WTC11 (cell line): ENCODE data around the gene GNG10. TPM values are rescaled to one million over a fixed set of nuclear protein-coding genes. Genes with fewer than 3 reads are reported as not detected.

Source experiments
- ATAC-seq: fragments of 200-7000 bp; cut with Tn5 transposase; 2 replicates; pipeline ENCODE4 v1.10.0; 2021; ENCODE audit warnings: mild to moderate bottlenecking, moderate library complexity
- CTCF ChIA-PET: fragments of 300-600 bp; sonication (Branson Sonifier 250); formaldehyde crosslinking; loops from one replicate; lab custom pipeline; 2021; ENCODE audit warnings: antibody characterized with exemption; lab: Charles Lee
- POLR2A ChIA-PET: fragments of 350-600 bp; sonication (Branson Sonifier 250); formaldehyde crosslinking; loops from one replicate; lab custom pipeline; 2021; ENCODE audit warnings: antibody characterized with exemption; lab: Charles Lee
- DNase-seq: peaks from one replicate; pipeline ENCODE4 v3.0.0; 2021; ENCODE audit warnings: low spot score
- H3K27ac Mint-ChIP-seq: 2 replicates; pipeline ENCODE4 v1.8.0; 2021; ENCODE audit warnings: mixed read lengths
- H3K27me3 Mint-ChIP-seq: 2 replicates; pipeline ENCODE4 v1.8.0; 2021; ENCODE audit warnings: low read depth, mild to moderate bottlenecking, moderate library complexity, mixed read lengths
- H3K36me3 Mint-ChIP-seq: 2 replicates; pipeline ENCODE4 v1.8.0; 2021; ENCODE audit warnings: mixed read lengths
- H3K4me1 Mint-ChIP-seq: 2 replicates; pipeline ENCODE4 v1.8.0; 2022; ENCODE audit warnings: mixed read lengths
- H3K4me3 Mint-ChIP-seq: 2 replicates; pipeline ENCODE4 v1.8.0; 2021; ENCODE audit warnings: mild to moderate bottlenecking, moderate library complexity, mixed read lengths
- H3K9me3 Mint-ChIP-seq: 2 replicates; pipeline ENCODE4 v1.8.0; 2021; ENCODE audit warnings: mixed read lengths
- ESRRA ChIP-seq: sonication (generic); formaldehyde crosslinking; IDR thresholded peaks from 2 replicates; pipeline ENCODE4 v1.8.1; 2022; ENCODE audit warnings: mild to moderate bottlenecking, missing genetic modification reagents, borderline replicate concordance
- ETV6 ChIP-seq: sonication (generic); formaldehyde crosslinking; IDR thresholded peaks from 2 replicates; pipeline ENCODE4 v1.8.1; 2022; ENCODE audit warnings: mild to moderate bottlenecking, missing genetic modification reagents
- HMGA2 ChIP-seq: fragments of 250-450 bp; sonication (Bioruptor Pico); IDR thresholded peaks from 2 replicates; pipeline ENCODE4 v1.4.0; 2021; ENCODE audit warnings: mild to moderate bottlenecking, moderate library complexity
- NR3C1 ChIP-seq: sonication (generic); formaldehyde crosslinking; conservative IDR thresholded peaks from 2 replicates; pipeline ENCODE4 v1.8.1; 2023; ENCODE audit warnings: low read depth, mild to moderate bottlenecking, missing genetic modification reagents
- OVOL2 ChIP-seq: fragments of 250-450 bp; sonication (Bioruptor Pico); IDR thresholded peaks from 2 replicates; pipeline ENCODE4 v1.9.0; 2021; ENCODE audit warnings: mild to moderate bottlenecking, borderline replicate concordance
- RELA ChIP-seq: sonication (generic); formaldehyde crosslinking; IDR thresholded peaks from 2 replicates; pipeline ENCODE4 v1.8.1; 2022; ENCODE audit warnings: missing genetic modification reagents, mild to moderate bottlenecking, borderline replicate concordance
- RORB ChIP-seq: fragments of 250-450 bp; sonication (Bioruptor Pico); IDR thresholded peaks from 2 replicates; pipeline ENCODE4 v1.9.0; 2021; ENCODE audit warnings: mild to moderate bottlenecking
- SMAD3 ChIP-seq: sonication (generic); formaldehyde crosslinking; IDR thresholded peaks from 2 replicates; pipeline ENCODE4 v1.8.0; 2022; ENCODE audit warnings: missing genetic modification reagents, mild to moderate bottlenecking, borderline replicate concordance
- SOX15 ChIP-seq: fragments of 250-450 bp; sonication (Bioruptor Pico); IDR thresholded peaks from 2 replicates; pipeline ENCODE4 v1.9.0; 2021; ENCODE audit warnings: mild to moderate bottlenecking
- TCF7 ChIP-seq: sonication (generic); formaldehyde crosslinking; IDR thresholded peaks from 2 replicates; pipeline ENCODE4 v1.8.0; 2022; ENCODE audit warnings: mild to moderate bottlenecking, low read depth, missing genetic modification reagents, moderate library complexity
- ZNF121 ChIP-seq: sonication (generic); formaldehyde crosslinking; IDR thresholded peaks from 2 replicates; pipeline ENCODE4 v1.8.0; 2023; ENCODE audit warnings: missing genetic modification reagents
- ZNF263 ChIP-seq: sonication (generic); formaldehyde crosslinking; IDR thresholded peaks from 2 replicates; pipeline ENCODE4 v1.8.1; 2022; ENCODE audit warnings: low read depth, mild to moderate bottlenecking, moderate library complexity, missing genetic modification reagents
- ZNF423 ChIP-seq: fragments of 250-450 bp; sonication (Bioruptor Pico); IDR thresholded peaks from 2 replicates; pipeline ENCODE4 v2.1.2; 2022; ENCODE audit warnings: mild to moderate bottlenecking, moderate library complexity
- total RNA-seq: library from RNA; stranded (reverse); gene quantifications from 3 replicates; pipeline ENCODE4 v1.2.3, GENCODE V29; 2021
- TF ChIP-seq, protein P1 (sequence below): sonication (generic); formaldehyde crosslinking; IDR thresholded peaks from 2 replicates; pipeline ENCODE4 v1.8.1; 2023; ENCODE audit warnings: mild to moderate bottlenecking, missing genetic modification reagents, moderate library complexity
- TF ChIP-seq, protein P2 (sequence below): fragments of 250-450 bp; sonication (Bioruptor Pico); IDR thresholded peaks from 2 replicates; pipeline ENCODE4 v1.9.0; 2021; ENCODE audit warnings: mild to moderate bottlenecking
- TF ChIP-seq, protein P3 (sequence below): sonication (generic); formaldehyde crosslinking; IDR thresholded peaks from 2 replicates; pipeline ENCODE4 v1.8.0; 2023; ENCODE audit warnings: mild to moderate bottlenecking, missing genetic modification reagents

Gene GNG10
- total RNA-seq, 1 experiment from 2014 or later, result 17.2 TPM

DNA sequence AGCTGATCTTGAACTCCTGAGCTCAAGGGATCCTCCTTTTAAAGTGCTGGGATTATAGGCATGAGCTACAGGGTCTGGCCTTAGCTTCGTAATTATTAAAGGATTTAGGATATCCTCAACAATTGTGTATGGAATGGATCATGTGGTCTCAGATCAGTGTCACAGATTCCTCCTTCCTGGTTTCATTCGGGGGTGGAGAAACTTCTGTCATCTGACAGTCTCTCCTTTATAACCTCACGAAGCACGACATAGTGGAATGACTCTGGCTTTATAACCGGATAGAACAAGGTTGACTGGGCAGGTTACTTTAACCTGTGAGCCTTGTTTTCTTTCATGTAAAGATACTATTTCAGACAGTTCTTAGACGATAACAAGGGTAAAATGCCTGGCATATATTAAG lies 4.4 kb upstream of the GNG10 start:
- H3K9me3 Mint-ChIP-seq, result no peaks in the 10 kb centered on the region
- H3K27me3 Mint-ChIP-seq, result peaks cover 13% of the 10 kb centered on the region
- ATAC-seq, result no peak
- peaks cover 7% of the 10 kb centered on the region for H3K4me1 Mint-ChIP-seq
- H3K4me3 Mint-ChIP-seq, result no peak overlapping the region
- TF ChIP-seq ZNF423 (CRISPR knock-in tag) (no peak), SMAD3 (CRISPR knock-in tag) (no peak)
- TF ChIP-seq, protein P1, sequence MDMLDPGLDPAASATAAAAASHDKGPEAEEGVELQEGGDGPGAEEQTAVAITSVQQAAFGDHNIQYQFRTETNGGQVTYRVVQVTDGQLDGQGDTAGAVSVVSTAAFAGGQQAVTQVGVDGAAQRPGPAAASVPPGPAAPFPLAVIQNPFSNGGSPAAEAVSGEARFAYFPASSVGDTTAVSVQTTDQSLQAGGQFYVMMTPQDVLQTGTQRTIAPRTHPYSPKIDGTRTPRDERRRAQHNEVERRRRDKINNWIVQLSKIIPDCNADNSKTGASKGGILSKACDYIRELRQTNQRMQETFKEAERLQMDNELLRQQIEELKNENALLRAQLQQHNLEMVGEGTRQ (CRISPR knock-in tag), result peak; percentile 56
- H3K27ac Mint-ChIP-seq, result peak overlapping the region; percentile 45
- H3K36me3 Mint-ChIP-seq, result peaks cover 12% of the 10 kb centered on the region
- no peak for DNase-seq
- ChIA-PET CTCF (no interaction called here), POLR2A (no interaction called here)

DNA sequence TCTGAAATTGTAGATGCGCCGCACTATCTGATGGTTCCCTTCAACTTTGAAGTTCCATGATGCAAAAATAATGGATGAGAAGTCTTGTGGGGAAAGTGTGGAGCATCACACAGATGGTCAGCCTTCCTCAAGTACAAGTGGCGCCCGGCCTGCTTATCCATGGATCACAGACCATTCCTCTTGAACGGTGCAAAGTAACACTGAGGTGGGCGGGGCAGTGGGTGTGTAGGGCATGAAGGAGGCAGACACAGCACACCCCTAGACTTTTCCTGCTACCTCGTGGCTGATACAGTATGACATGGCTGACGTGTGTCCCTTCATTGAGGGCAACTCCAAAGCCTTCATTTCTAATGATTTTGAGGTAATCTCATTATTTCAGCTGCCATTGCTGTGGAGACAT lies 2.5 kb upstream of the GNG10 start:
- peaks cover 13% of the 10 kb centered on the region for H3K27me3 Mint-ChIP-seq
- ChIA-PET CTCF (no interaction called here), POLR2A (no interaction called here)
- no peak for ATAC-seq
- no peak for DNase-seq
- TF ChIP-seq, protein P2, sequence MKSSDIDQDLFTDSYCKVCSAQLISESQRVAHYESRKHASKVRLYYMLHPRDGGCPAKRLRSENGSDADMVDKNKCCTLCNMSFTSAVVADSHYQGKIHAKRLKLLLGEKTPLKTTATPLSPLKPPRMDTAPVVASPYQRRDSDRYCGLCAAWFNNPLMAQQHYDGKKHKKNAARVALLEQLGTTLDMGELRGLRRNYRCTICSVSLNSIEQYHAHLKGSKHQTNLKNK (CRISPR knock-in tag), result no peak
- TF ChIP-seq ESRRA, result no peak
- TF ChIP-seq ZNF263, result no peak
- TF ChIP-seq, protein P1 (CRISPR knock-in tag), result no peak
- TF ChIP-seq TCF7 (CRISPR knock-in tag), result no peak
- TF ChIP-seq ZNF121 (CRISPR knock-in tag), result no peak
- TF ChIP-seq, protein P3, sequence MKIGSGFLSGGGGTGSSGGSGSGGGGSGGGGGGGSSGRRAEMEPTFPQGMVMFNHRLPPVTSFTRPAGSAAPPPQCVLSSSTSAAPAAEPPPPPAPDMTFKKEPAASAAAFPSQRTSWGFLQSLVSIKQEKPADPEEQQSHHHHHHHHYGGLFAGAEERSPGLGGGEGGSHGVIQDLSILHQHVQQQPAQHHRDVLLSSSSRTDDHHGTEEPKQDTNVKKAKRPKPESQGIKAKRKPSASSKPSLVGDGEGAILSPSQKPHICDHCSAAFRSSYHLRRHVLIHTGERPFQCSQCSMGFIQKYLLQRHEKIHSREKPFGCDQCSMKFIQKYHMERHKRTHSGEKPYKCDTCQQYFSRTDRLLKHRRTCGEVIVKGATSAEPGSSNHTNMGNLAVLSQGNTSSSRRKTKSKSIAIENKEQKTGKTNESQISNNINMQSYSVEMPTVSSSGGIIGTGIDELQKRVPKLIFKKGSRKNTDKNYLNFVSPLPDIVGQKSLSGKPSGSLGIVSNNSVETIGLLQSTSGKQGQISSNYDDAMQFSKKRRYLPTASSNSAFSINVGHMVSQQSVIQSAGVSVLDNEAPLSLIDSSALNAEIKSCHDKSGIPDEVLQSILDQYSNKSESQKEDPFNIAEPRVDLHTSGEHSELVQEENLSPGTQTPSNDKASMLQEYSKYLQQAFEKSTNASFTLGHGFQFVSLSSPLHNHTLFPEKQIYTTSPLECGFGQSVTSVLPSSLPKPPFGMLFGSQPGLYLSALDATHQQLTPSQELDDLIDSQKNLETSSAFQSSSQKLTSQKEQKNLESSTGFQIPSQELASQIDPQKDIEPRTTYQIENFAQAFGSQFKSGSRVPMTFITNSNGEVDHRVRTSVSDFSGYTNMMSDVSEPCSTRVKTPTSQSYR, result no peak
- no peak for TF ChIP-seq RELA
- no peak for TF ChIP-seq ETV6 (CRISPR knock-in tag)
- TF ChIP-seq HMGA2, result no peak
- no peak for TF ChIP-seq OVOL2
- no peak for TF ChIP-seq RORB
- TF ChIP-seq NR3C1 (CRISPR knock-in tag), result no peak
- no peaks in the 10 kb centered on the region for H3K9me3 Mint-ChIP-seq
- H3K36me3 Mint-ChIP-seq, result peaks cover 9% of the 10 kb centered on the region
- H3K4me3 Mint-ChIP-seq, result no peak overlapping the region
- H3K4me1 Mint-ChIP-seq, result peaks cover 23% of the 10 kb centered on the region
- no peak overlapping the region for H3K27ac Mint-ChIP-seq

DNA sequence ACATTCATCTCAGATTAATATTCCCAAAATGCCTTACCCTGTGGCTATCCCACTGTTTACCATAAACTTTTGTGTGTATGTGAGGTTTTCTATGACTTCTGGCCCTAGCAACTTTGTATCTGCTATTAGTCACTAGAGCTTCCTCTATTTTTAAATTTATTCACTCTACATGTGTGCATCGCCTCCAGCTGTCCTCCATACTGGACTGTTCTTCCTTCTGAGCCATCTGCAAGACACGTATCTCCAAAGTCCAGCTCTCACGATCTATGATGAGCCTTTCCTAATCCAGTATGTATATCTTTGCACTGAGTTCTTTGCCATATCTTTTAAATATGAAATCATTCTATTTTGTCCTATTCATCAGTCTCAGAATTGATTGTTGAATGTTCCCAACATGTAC lies 1.7 kb upstream of the GNG10 start:
- ChIA-PET POLR2A (no interaction called here), CTCF (no interaction called here)
- Mint-ChIP-seq H3K27ac (no peak overlapping the region), H3K4me1 (peaks cover 23% of the 10 kb centered on the region), H3K27me3 (peaks cover 13% of the 10 kb centered on the region), H3K36me3 (peaks cover 7% of the 10 kb centered on the region), H3K9me3 (no peaks in the 10 kb centered on the region), H3K4me3 (no peak overlapping the region)
- no peak for DNase-seq
- ATAC-seq, result no peak
- TF ChIP-seq SOX15 (CRISPR knock-in tag), result no peak
